Measurements from ENCODE around the gene FSHR. TPM values are rescaled to one million over a fixed set of nuclear protein-coding genes. Genes with fewer than 3 reads are reported as not detected.

FSHR gene
- total and polyA plus RNA-seq, 2 donors (not counting 3 experiments of a cell fraction or from before 2014, with no cell fraction given), result not detected

GRCh38 chr2:48993576-48993975, 160.7 kb downstream of the FSHR start:
- FAIRE-seq (no peak), DNase-seq (ENCODE audit: low read depth, low spot score) (no peak)
- Histone ChIP-seq H3K9me3 (replicated peaks; ENCODE audit: control insufficient read depth, insufficient read depth, low read length) (no peaks in the 10 kb centered on the region), H3K4me1 (ENCODE audit: control insufficient read depth, extremely low read depth, insufficient read depth, low read length) (no peaks in the 10 kb centered on the region), H3K9ac (replicated peaks; ENCODE audit: extremely low read depth, insufficient read depth, low read length) (no peak overlapping the region), H3K27me3 (ENCODE audit: control insufficient read depth in 2 of 2, insufficient read depth in 2 of 2, low read length in 2 of 2) (no peaks in the 10 kb centered on the region), H3K27ac (ENCODE audit: insufficient read depth, low read depth, low read length) (no peak overlapping the region), H4K20me1 (replicated peaks; ENCODE audit: control insufficient read depth, extremely low read depth, insufficient read depth, low read length) (no peaks in the 10 kb centered on the region), H3K9me1 (replicated peaks; ENCODE audit: control insufficient read depth, extremely low read depth, insufficient read depth, low read length) (no peaks in the 10 kb centered on the region), H3K4me2 (ENCODE audit: insufficient read depth, low read length) (no peak overlapping the region), H2AFZ (ENCODE audit: low read depth, low read length) (no peak overlapping the region), H3K79me2 (ENCODE audit: control insufficient read depth, insufficient read depth, low read length) (no peaks in the 10 kb centered on the region), H3K4me3 (replicated peaks in 1 of 3; ENCODE audit: insufficient read depth in 1 of 3, low read depth in 1 of 3, low read length in 3 of 3) (no peak overlapping the region), H3K36me3 (ENCODE audit: control insufficient read depth in 2 of 2, extremely low read depth in 1 of 2, insufficient read depth in 2 of 2, low read length in 2 of 2) (no peaks in the 10 kb centered on the region)
- ChIA-PET CTCF (no interaction called here), POLR2A (no interaction called here)
- no peak for TF ChIP-seq JUN (IDR thresholded peaks at IDR 0.05; ENCODE audit: borderline replicate concordance, insufficient read depth, insufficient read length, low read depth)
- dilution Hi-C loops (cut with MboI; ENCODE audit: extremely low pct_ligation_motif_present, low sequenced_read_pairs), result no loop called here
- no TSS peak for BruUV-seq (replicated peaks)
- intact Hi-C loops (cut with micrococcal nuclease), result no loop called here

GRCh38 chr2:48991415-48992131, 162.7 kb downstream of the FSHR start:
- no peaks in the 10 kb centered on the region for H3K79me2 ChIP-seq (ENCODE audit: control insufficient read depth, insufficient read depth, low read length)
- no peak overlapping the region for H3K9ac ChIP-seq (replicated peaks; ENCODE audit: extremely low read depth, insufficient read depth, low read length)
- H3K27ac ChIP-seq (ENCODE audit: insufficient read depth, low read depth, low read length), result no peak overlapping the region
- dilution Hi-C loops (cut with MboI; ENCODE audit: extremely low pct_ligation_motif_present, low sequenced_read_pairs) (no loop called here), intact Hi-C loops (cut with micrococcal nuclease) (no loop called here)
- no peaks in the 10 kb centered on the region for H3K9me1 ChIP-seq (replicated peaks; ENCODE audit: control insufficient read depth, extremely low read depth, insufficient read depth, low read length)
- no peaks in the 10 kb centered on the region for H3K36me3 ChIP-seq (ENCODE audit: control insufficient read depth in 2 of 2, extremely low read depth in 1 of 2, insufficient read depth in 2 of 2, low read length in 2 of 2)
- H3K4me3 ChIP-seq (replicated peaks in 1 of 3; ENCODE audit: insufficient read depth in 1 of 3, low read depth in 1 of 3, low read length in 3 of 3), result no peak overlapping the region
- no peaks in the 10 kb centered on the region for H3K4me1 ChIP-seq (ENCODE audit: control insufficient read depth, extremely low read depth, insufficient read depth, low read length)
- no peak for TF ChIP-seq POLR2A (IDR thresholded peaks at IDR 0.05; ENCODE audit: low read depth, low read length)
- TF ChIP-seq, protein P1, sequence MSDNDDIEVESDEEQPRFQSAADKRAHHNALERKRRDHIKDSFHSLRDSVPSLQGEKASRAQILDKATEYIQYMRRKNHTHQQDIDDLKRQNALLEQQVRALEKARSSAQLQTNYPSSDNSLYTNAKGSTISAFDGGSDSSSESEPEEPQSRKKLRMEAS (IDR thresholded peaks at IDR 0.05; ENCODE audit: insufficient read depth, insufficient read length), result no peak
- TF ChIP-seq POLR2AphosphoS5 (IDR thresholded peaks at IDR 0.05; ENCODE audit: insufficient read depth, low read depth, low read length), result no peak
- TF ChIP-seq JUN (IDR thresholded peaks at IDR 0.05; ENCODE audit: borderline replicate concordance, insufficient read depth, insufficient read length, low read depth), result no peak
- no peak for TF ChIP-seq MYC (IDR thresholded peaks at IDR 0.05; ENCODE audit: low read depth, low read length)
- TF ChIP-seq FOS (IDR thresholded peaks at IDR 0.05; ENCODE audit: borderline replicate concordance, insufficient read depth, low read length), result no peak
- TF ChIP-seq, protein P2, sequence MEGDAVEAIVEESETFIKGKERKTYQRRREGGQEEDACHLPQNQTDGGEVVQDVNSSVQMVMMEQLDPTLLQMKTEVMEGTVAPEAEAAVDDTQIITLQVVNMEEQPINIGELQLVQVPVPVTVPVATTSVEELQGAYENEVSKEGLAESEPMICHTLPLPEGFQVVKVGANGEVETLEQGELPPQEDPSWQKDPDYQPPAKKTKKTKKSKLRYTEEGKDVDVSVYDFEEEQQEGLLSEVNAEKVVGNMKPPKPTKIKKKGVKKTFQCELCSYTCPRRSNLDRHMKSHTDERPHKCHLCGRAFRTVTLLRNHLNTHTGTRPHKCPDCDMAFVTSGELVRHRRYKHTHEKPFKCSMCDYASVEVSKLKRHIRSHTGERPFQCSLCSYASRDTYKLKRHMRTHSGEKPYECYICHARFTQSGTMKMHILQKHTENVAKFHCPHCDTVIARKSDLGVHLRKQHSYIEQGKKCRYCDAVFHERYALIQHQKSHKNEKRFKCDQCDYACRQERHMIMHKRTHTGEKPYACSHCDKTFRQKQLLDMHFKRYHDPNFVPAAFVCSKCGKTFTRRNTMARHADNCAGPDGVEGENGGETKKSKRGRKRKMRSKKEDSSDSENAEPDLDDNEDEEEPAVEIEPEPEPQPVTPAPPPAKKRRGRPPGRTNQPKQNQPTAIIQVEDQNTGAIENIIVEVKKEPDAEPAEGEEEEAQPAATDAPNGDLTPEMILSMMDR (IDR thresholded peaks at IDR 0.05; ENCODE audit: extremely low read depth in 1 of 2, insufficient read depth in 1 of 2, low read depth in 1 of 2, low read length in 2 of 2), result no peak
- TF ChIP-seq GATA2 (IDR thresholded peaks at IDR 0.05; ENCODE audit: insufficient read depth, insufficient read length, low read depth, low read length), result no peak
- no peak for TF ChIP-seq EZH2 (IDR thresholded peaks at IDR 0.05; ENCODE audit: borderline replicate concordance, low read depth, low read length, severe bottlenecking)
- H4K20me1 ChIP-seq (replicated peaks; ENCODE audit: control insufficient read depth, extremely low read depth, insufficient read depth, low read length), result no peaks in the 10 kb centered on the region
- H3K9me3 ChIP-seq (replicated peaks; ENCODE audit: control insufficient read depth, insufficient read depth, low read length), result no peaks in the 10 kb centered on the region
- H3K4me2 ChIP-seq (ENCODE audit: insufficient read depth, low read length), result no peak overlapping the region
- DNase-seq (ENCODE audit: low read depth, low spot score), result no peak
- no peaks in the 10 kb centered on the region for H3K27me3 ChIP-seq (ENCODE audit: control insufficient read depth in 2 of 2, insufficient read depth in 2 of 2, low read length in 2 of 2)
- CTCF ChIA-PET, result no interaction called here
- POLR2A ChIA-PET, result no interaction called here
- no peak for FAIRE-seq
- no TSS peak for BruUV-seq (replicated peaks)
- H2AFZ ChIP-seq (ENCODE audit: low read depth, low read length), result no peak overlapping the region

All from endothelial cell of umbilical vein (primary cell).